ENCODE measurements around the gene SLC45A2.

- TF ChIP-seq POLR2AphosphoS5 (IDR thresholded peaks at IDR 0.05; ENCODE audit: low read depth, low read length) (no peak), POLR2A (IDR thresholded peaks at IDR 0.05; ENCODE audit: low read depth, low read length) (no peak), TAF1 (IDR thresholded peaks at IDR 0.05; ENCODE audit: borderline replicate concordance, low read depth, low read length) (no peak)
Measured at GRCh38 chr5:33985447-33985846, 954 bp upstream of the SLC45A2 start.

All from GM12892 (cell line).